H1 (cell line): ENCODE data around the gene TMEM209. TPM values are rescaled to one million over a fixed set of nuclear protein-coding genes. Genes with fewer than 3 reads are reported as not detected.

Experiments used
- CTCF ChIA-PET: fragments of 300-600 bp; sonication (Branson Sonifier 250); formaldehyde crosslinking; loops from one replicate; lab custom pipeline; 2021; ENCODE audit not compliant: partially characterized antibody; lab: Charles Lee
- POLR2A ChIA-PET: fragments of 300-600 bp; sonication (Branson Sonifier 250); formaldehyde crosslinking; loops from one replicate; lab custom pipeline; 2021; ENCODE audit warnings: inconsistent platforms; ENCODE audit not compliant: partially characterized antibody; lab: Charles Lee
- DNase-seq, 2 experiments: peaks; one replicate each; pipeline versions ENCODE4 v3.0.0 to v3.0.0-alpha.2; 2010 to 2022; ENCODE audit warnings: low spot score in 2 of 2, low read depth in 1 of 2, mixed read lengths in 1 of 2
- FAIRE-seq: peaks from 2 replicates; lab custom pipeline; 2011; peaks lifted over from hg19 to GRCh38; lab: Jason Lieb, UNC
- H2AFZ ChIP-seq: 2 replicates; pipeline ENCODE4 v1.8.1; 2012; ENCODE audit warnings: low read length, inconsistent platforms
- H2AK5ac ChIP-seq: 2 replicates; pipeline ENCODE4 v1.6.1; 2013; ENCODE audit warnings: low read depth, low read length
- H2BK120ac ChIP-seq: replicated peaks from 2 replicates; pipeline ENCODE3; 2013; ENCODE audit warnings: low read depth, low read length, inconsistent platforms
- H2BK12ac ChIP-seq: 2 replicates; pipeline ENCODE4 v1.6.1; 2013; ENCODE audit warnings: low read depth, low read length
- H2BK15ac ChIP-seq: 2 replicates; pipeline ENCODE4 v1.6.1; 2013; ENCODE audit warnings: low read length
- H2BK20ac ChIP-seq: 2 replicates; pipeline ENCODE4 v1.6.1; 2013; ENCODE audit warnings: low read length
- H2BK5ac ChIP-seq: 2 replicates; pipeline ENCODE4 v1.6.1; 2013; ENCODE audit warnings: low read depth, low read length
- H3K14ac ChIP-seq: 2 replicates; pipeline ENCODE4 v1.6.1; 2013; ENCODE audit warnings: inconsistent platforms; ENCODE audit not compliant: insufficient read length
- H3K18ac ChIP-seq: 2 replicates; pipeline ENCODE4 v1.6.1; 2013; ENCODE audit warnings: low read length; ENCODE audit errors: extremely low read depth
- H3K23ac ChIP-seq: 2 replicates; pipeline ENCODE4 v1.6.1; 2013; ENCODE audit warnings: inconsistent platforms; ENCODE audit not compliant: insufficient read length
- H3K23me2 ChIP-seq: 2 replicates; pipeline ENCODE4 v1.6.1; 2013; ENCODE audit warnings: low read depth, low read length
- H3K27ac ChIP-seq: 2 replicates; pipeline ENCODE4 v1.6.1; 2011; ENCODE audit warnings: low read depth, low read length, inconsistent platforms
- H3K27me3 ChIP-seq, 4 experiments: replicated peaks in 1 of 4; 1 replicate in 1 of 4; 2 replicates in 3 of 4; pipeline versions ENCODE4 v1.6.1 to v1.8.1; 2011 to 2013; ENCODE audit warnings: low read length in 3 of 4, mild to moderate bottlenecking in 3 of 4, inconsistent platforms in 2 of 4, mixed read lengths in 2 of 4, moderate library complexity in 1 of 4; ENCODE audit not compliant: control insufficient read depth in 3 of 4, insufficient read depth in 3 of 4; ENCODE audit errors: extremely low read depth in 1 of 4
- H3K36me3 ChIP-seq, 4 experiments: 2 replicates each; pipeline versions ENCODE4 v1.6.1 to v1.8.1; 2011 to 2013; ENCODE audit warnings: mild to moderate bottlenecking in 4 of 4, low read length in 3 of 4, moderate library complexity in 2 of 4, control low read depth in 1 of 4, inconsistent platforms in 1 of 4; ENCODE audit not compliant: insufficient read depth in 4 of 4, control insufficient read depth in 2 of 4
- H3K4ac ChIP-seq: replicated peaks from 2 replicates; pipeline ENCODE3; 2013; ENCODE audit warnings: low read length, low read depth, mixed read lengths, inconsistent platforms; ENCODE audit not compliant: insufficient read length
- H3K4me1 ChIP-seq, 4 experiments: replicated peaks in 1 of 4; 1 replicate in 1 of 4; 2 replicates in 3 of 4; pipeline versions ENCODE4 v1.6.1 to v1.8.1; 2011 to 2013; ENCODE audit warnings: low read length in 3 of 4, inconsistent platforms in 2 of 4, mixed read lengths in 1 of 4; ENCODE audit not compliant: insufficient read depth in 4 of 4, control insufficient read depth in 3 of 4
- H3K4me2 ChIP-seq, 2 experiments: 2 replicates each; pipeline versions ENCODE4 v1.6.1 to v1.8.1; 2011 to 2013; ENCODE audit warnings: low read depth in 2 of 2, low read length in 2 of 2, control low read depth in 1 of 2, inconsistent platforms in 1 of 2, mild to moderate bottlenecking in 1 of 2; ENCODE audit not compliant: insufficient read depth in 1 of 2
- H3K4me3 ChIP-seq, 4 experiments: fragments of 200-600, 300-600 bp in 1 of 4; sonication (generic), shearing (Covaris generic), sonication (Bioruptor Twin) in 1 of 4; 2 replicates each; pipeline versions ENCODE4 v1.5.1 to v1.8.1; 2011 to 2016; ENCODE audit warnings: low read length in 4 of 4, low read depth in 3 of 4, control low read depth in 2 of 4, inconsistent platforms in 2 of 4, mild to moderate bottlenecking in 2 of 4, mixed read lengths in 1 of 4, moderate library complexity in 1 of 4; ENCODE audit not compliant: insufficient read depth in 2 of 4; ENCODE audit errors: extremely low read depth in 1 of 4
- H3K56ac ChIP-seq: replicated peaks from 2 replicates; pipeline ENCODE3; 2013; ENCODE audit warnings: low read depth, mild to moderate bottlenecking, mixed read lengths, low read length, inconsistent platforms; ENCODE audit not compliant: insufficient read length
- H3K79me1 ChIP-seq: 2 replicates; pipeline ENCODE4 v1.6.1; 2013; ENCODE audit warnings: low read depth, low read length, control low read depth
- H3K79me2 ChIP-seq, 2 experiments: 2 replicates each; pipeline versions ENCODE4 v1.6.1 to v1.8.1; 2012 to 2013; ENCODE audit warnings: low read length in 2 of 2, mild to moderate bottlenecking in 2 of 2, inconsistent platforms in 1 of 2; ENCODE audit not compliant: insufficient read depth in 2 of 2, control insufficient read depth in 1 of 2
- H3K9ac ChIP-seq, 4 experiments: replicated peaks in 1 of 4; 1 replicate in 1 of 4; 2 replicates in 3 of 4; pipeline versions ENCODE4 v1.6.1 to v1.8.1; 2011 to 2013; ENCODE audit warnings: low read depth in 3 of 4, low read length in 3 of 4, control low read depth in 2 of 4, mild to moderate bottlenecking in 2 of 4, moderate library complexity in 2 of 4, inconsistent platforms in 1 of 4; ENCODE audit errors: extremely low read depth in 1 of 4
- H3K9me3 ChIP-seq, 2 experiments: 2 replicates each; pipeline versions ENCODE4 v1.6.1 to v1.8.1; 2012 to 2013; ENCODE audit warnings: mild to moderate bottlenecking in 2 of 2, moderate library complexity in 2 of 2, control low read depth in 1 of 2, inconsistent platforms in 1 of 2, low read depth in 1 of 2, low read length in 1 of 2, mixed read lengths in 1 of 2; ENCODE audit not compliant: insufficient read depth in 2 of 2
- H4K20me1 ChIP-seq, 2 experiments: replicated peaks in 1 of 2; 2 replicates each; pipeline versions ENCODE3 to v1.8.1; 2011 to 2013; ENCODE audit warnings: inconsistent platforms in 2 of 2, low read length in 2 of 2, mild to moderate bottlenecking in 1 of 2; ENCODE audit not compliant: insufficient read depth in 2 of 2, control insufficient read depth in 1 of 2
- H4K5ac ChIP-seq: 2 replicates; pipeline ENCODE4 v1.6.1; 2013; ENCODE audit warnings: low read length, low read depth, mixed read lengths, inconsistent platforms; ENCODE audit not compliant: insufficient read length
- H4K8ac ChIP-seq: 2 replicates; pipeline ENCODE4 v1.8.0; 2013; ENCODE audit warnings: mild to moderate bottlenecking, moderate library complexity, low read length, inconsistent platforms; ENCODE audit not compliant: insufficient read depth; ENCODE audit errors: extremely low read depth
- H4K91ac ChIP-seq: replicated peaks from 2 replicates; pipeline ENCODE3; 2013; ENCODE audit warnings: low read length, mixed read lengths, inconsistent platforms; ENCODE audit not compliant: insufficient read length
- BACH1 ChIP-seq: IDR thresholded peaks from 2 replicates; pipeline ENCODE4 v1.6.1; 2012; ENCODE audit warnings: low read length, improper control_type of control experiment
- BCL11A ChIP-seq, 2 experiments: IDR thresholded peaks; one replicate each; pipeline ENCODE4 v1.6.1; 2011; ENCODE audit warnings: low read depth in 2 of 2, low read length in 2 of 2, mild to moderate bottlenecking in 2 of 2
- CTBP2 ChIP-seq: IDR thresholded peaks from 2 replicates; pipeline ENCODE4 v1.7.0; 2011; ENCODE audit warnings: borderline replicate concordance, mild to moderate bottlenecking, moderate library complexity, mixed read lengths, low read length; ENCODE audit not compliant: insufficient read depth, insufficient read length
- EP300 ChIP-seq, 2 experiments: IDR thresholded peaks; 1 replicate in 1 of 2; 2 replicates in 1 of 2; pipeline ENCODE4 v1.6.1; 2011 to 2012; ENCODE audit warnings: low read depth in 2 of 2, low read length in 2 of 2, mild to moderate bottlenecking in 2 of 2, borderline replicate concordance in 1 of 2, inconsistent platforms in 1 of 2, moderate library complexity in 1 of 2
- FOSL1 ChIP-seq: IDR thresholded peaks from 2 replicates; pipeline ENCODE4 v1.6.1; 2011; ENCODE audit warnings: mild to moderate bottlenecking, low read depth, low read length, moderate library complexity; ENCODE audit not compliant: insufficient read depth
- HDAC6 ChIP-seq: IDR thresholded peaks from one replicate; pipeline ENCODE4 v1.7.1; 2012; ENCODE audit warnings: low read depth, mild to moderate bottlenecking, inconsistent platforms, low read length, moderate library complexity
- KDM5A ChIP-seq: fragments of 200-600 bp; IDR thresholded peaks from 2 replicates; pipeline ENCODE4 v1.7.1; 2012; ENCODE audit warnings: mild to moderate bottlenecking, low read length, inconsistent platforms, mixed read lengths
- MAX ChIP-seq: IDR thresholded peaks from 2 replicates; pipeline ENCODE4 v1.6.1; 2012; ENCODE audit warnings: inconsistent platforms
- NANOG ChIP-seq: IDR thresholded peaks from 2 replicates; pipeline ENCODE4 v1.6.1; 2011; ENCODE audit warnings: low read length, low read depth, mild to moderate bottlenecking, inconsistent platforms; ENCODE audit not compliant: insufficient read depth, poor library complexity, severe bottlenecking
- NRF1 ChIP-seq: IDR thresholded peaks from 2 replicates; pipeline ENCODE4 v1.6.1; 2011; ENCODE audit warnings: mild to moderate bottlenecking, low read depth, low read length, improper control_type of control experiment
- POLR2A ChIP-seq, 2 experiments: IDR thresholded peaks; 1 replicate in 1 of 2; 2 replicates in 1 of 2; pipeline ENCODE4 v1.6.1; 2011; ENCODE audit warnings: low read depth in 2 of 2, low read length in 2 of 2, mild to moderate bottlenecking in 2 of 2; ENCODE audit errors: control extremely low read depth in 1 of 2
- RFX5 ChIP-seq: IDR thresholded peaks from 2 replicates; pipeline ENCODE4 v1.6.1; 2011; ENCODE audit warnings: low read depth, low read length, improper control_type of control experiment, borderline replicate concordance
- SUZ12 ChIP-seq: fragments of 200-600 bp; sonication (generic); IDR thresholded peaks from 2 replicates; pipeline ENCODE4 v1.6.1; 2012; ENCODE audit warnings: mild to moderate bottlenecking, inconsistent platforms, low read length, moderate library complexity, mixed read lengths
- WGBS, 2 experiments: shearing (Covaris generic) in 1 of 2; methylation state at CpG; one replicate each; pipeline versions ENCODE4 v1.1.6 to v1.1.7; 2013 to 2015; ENCODE audit warnings: low lambda C conversion rate in 2 of 2, mixed read lengths in 2 of 2, inconsistent platforms in 1 of 2, low coverage in 1 of 2, missing lambda C conversion rate in 1 of 2; ENCODE audit not compliant: insufficient replicate concordance in 2 of 2, insufficient coverage in 1 of 2, insufficient read length in 1 of 2; ENCODE audit errors: extremely low coverage in 1 of 2, missing lambda C conversion rate in 1 of 2; 5-methylcytosine and 5-hydroxymethylcytosine counted together
- polyA plus RNA-seq, 7 experiments: library from polyadenylated mRNA; depleted of rRNA in 3 of 7; stranded (reverse) in 5 of 7; unstranded in 2 of 7; fragments of >200 nt in 5 of 7; fragments of 200-250 nt in 2 of 7; gene quantifications; 1 replicate in 5 of 7; 2 replicates in 1 of 7; 4 replicates in 1 of 7; pipeline versions ENCODE4 v1.2.1 to v1.2.3, GENCODE V29; 2011 to 2013; ENCODE audit warnings: missing spikeins in 2 of 7, mixed read lengths in 2 of 7
- total RNA-seq: library from RNA; stranded (reverse); fragmentation: NEBNext Ultra II Directional; extraction: Animal tissue kit (Norgen Biotek cat#: 25700); gene quantifications from 2 replicates; pipeline ENCODE4 v1.2.1, GENCODE V29; 2021

TMEM209 gene
- total and polyA plus RNA-seq, 2 of the 8 experiments (the other 6 are each of a cell fraction or from before 2014, with no cell fraction given), result 28.5 to 30.5 TPM

GRCh38 chr7:130240240-130240639, 35.0 kb upstream of the TMEM209 start:
- Histone ChIP-seq H4K91ac (no peak overlapping the region), H3K79me1 (no peaks in the 10 kb centered on the region), H3K56ac (no peak overlapping the region), H2BK12ac (no peak overlapping the region), H2BK5ac (no peak overlapping the region), H3K4me2 (no peak overlapping the region), H3K9ac (no peak overlapping the region), H4K5ac (no peak overlapping the region), H3K14ac (no peak overlapping the region), H3K4me3 (no peak overlapping the region), H2AFZ (no peak overlapping the region), H3K4ac (no peak overlapping the region), H2BK20ac (no peak overlapping the region), H3K27me3 (no peaks in the 10 kb centered on the region), H3K36me3 (no peaks in the 10 kb centered on the region), H3K4me1 (no peaks in the 10 kb centered on the region), H3K79me2 (no peaks in the 10 kb centered on the region), H3K9me3 (no peaks in the 10 kb centered on the region), H4K20me1 (no peaks in the 10 kb centered on the region), H2AK5ac (no peak overlapping the region), H3K23ac (no peak overlapping the region), H2BK15ac (no peak overlapping the region), H3K23me2 (no peaks in the 10 kb centered on the region), H3K27ac (no peak overlapping the region), H4K8ac (no peak overlapping the region), H2BK120ac (no peak overlapping the region), H3K18ac (no peak overlapping the region)
- ChIA-PET CTCF (interaction anchor here (0.6 to 2.3 kb wide), 8 partner anchors 7 to 247 kb away, joined by 3 to 6 read pairs (median 4); no protein-coding TSS in a partner anchor), POLR2A (interaction anchor here (0.5 to 1.1 kb wide), 3 partner anchors 35 to 588 kb away, joined by 3 read pairs; partner anchors contain the start of gene TMEM209)
- FAIRE-seq (no peak), DNase-seq (no peak)
- WGBS, 2 experiments, result 88% methylated on average over 1 of the region's 1 CpG; no CpG with 5 or more reads in 1 of the 2 experiments
- TF ChIP-seq KDM5A, result no peak
- no peak for TF ChIP-seq BCL11A (IDR thresholded peaks at IDR 0.05; ENCODE audit: low read depth in 2 of 2, low read length in 2 of 2)
- TF ChIP-seq FOSL1, result no peak
- no peak for TF ChIP-seq BACH1
- TF ChIP-seq NANOG, result no peak
- TF ChIP-seq EP300 (IDR thresholded peaks at IDR 0.05; ENCODE audit: borderline replicate concordance in 1 of 2, low read depth in 2 of 2, low read length in 2 of 2), result no peak
- no peak for TF ChIP-seq NRF1
- no peak for TF ChIP-seq RFX5
- no peak for TF ChIP-seq HDAC6
- no peak for TF ChIP-seq POLR2A (IDR thresholded peaks at IDR 0.05; ENCODE audit: control extremely low read depth in 1 of 2, low read depth in 2 of 2, low read length in 2 of 2)
- no peak for TF ChIP-seq MAX
- no peak for TF ChIP-seq CTBP2
- TF ChIP-seq SUZ12, result no peak
